ENCODE data around the gene DRD2. TPM values are rescaled to one million over a fixed set of nuclear protein-coding genes. Genes with fewer than 3 reads are reported as not detected.

The DRD2 gene
- total and polyA plus RNA-seq, 2 donors (not counting 3 experiments of a cell fraction or from before 2014, with no cell fraction given) = not detected

- Histone ChIP-seq H3K4me1 (ENCODE audit: control insufficient read depth, extremely low read depth, insufficient read depth, low read length) (no peaks in the 10 kb centered on the region), H2AFZ (ENCODE audit: low read depth, low read length) (no peak overlapping the region), H3K9me3 (replicated peaks; ENCODE audit: control insufficient read depth, insufficient read depth, low read length) (no peaks in the 10 kb centered on the region), H3K4me3 (replicated peaks in 1 of 3; ENCODE audit: insufficient read depth in 1 of 3, low read depth in 1 of 3, low read length in 3 of 3) (no peak overlapping the region), H3K27me3 (ENCODE audit: control insufficient read depth in 2 of 2, insufficient read depth in 2 of 2, low read length in 2 of 2) (no peaks in the 10 kb centered on the region), H3K9ac (replicated peaks; ENCODE audit: extremely low read depth, insufficient read depth, low read length) (no peak overlapping the region), H3K9me1 (replicated peaks; ENCODE audit: control insufficient read depth, extremely low read depth, insufficient read depth, low read length) (no peaks in the 10 kb centered on the region), H3K79me2 (ENCODE audit: control insufficient read depth, insufficient read depth, low read length) (no peaks in the 10 kb centered on the region), H3K4me2 (ENCODE audit: insufficient read depth, low read length) (no peak overlapping the region), H4K20me1 (replicated peaks; ENCODE audit: control insufficient read depth, extremely low read depth, insufficient read depth, low read length) (no peaks in the 10 kb centered on the region), H3K27ac (ENCODE audit: insufficient read depth, low read depth, low read length) (no peak overlapping the region), H3K36me3 (ENCODE audit: control insufficient read depth in 2 of 2, extremely low read depth in 1 of 2, insufficient read depth in 2 of 2, low read length in 2 of 2) (no peaks in the 10 kb centered on the region)
- BruUV-seq (replicated peaks) = no TSS peak
- DNase-seq (ENCODE audit: low read depth, low spot score) = no peak
- dilution Hi-C loops (cut with MboI; ENCODE audit: extremely low pct_ligation_motif_present, low sequenced_read_pairs) = no loop called here
- ChIA-PET CTCF (no interaction called here), POLR2A (no interaction called here)
- no peak for TF ChIP-seq FOS (IDR thresholded peaks at IDR 0.05; ENCODE audit: borderline replicate concordance, insufficient read depth, low read length)
- TF ChIP-seq POLR2A (IDR thresholded peaks at IDR 0.05; ENCODE audit: low read depth, low read length) = no peak
- no peak for TF ChIP-seq MYC (IDR thresholded peaks at IDR 0.05; ENCODE audit: low read depth, low read length)
- TF ChIP-seq POLR2AphosphoS5 (IDR thresholded peaks at IDR 0.05; ENCODE audit: insufficient read depth, low read depth, low read length) = no peak
- TF ChIP-seq GATA2 (IDR thresholded peaks at IDR 0.05; ENCODE audit: insufficient read depth, insufficient read length, low read depth, low read length) = no peak
- TF ChIP-seq JUN (IDR thresholded peaks at IDR 0.05; ENCODE audit: borderline replicate concordance, insufficient read depth, insufficient read length, low read depth) = no peak
- TF ChIP-seq CTCF (IDR thresholded peaks at IDR 0.05; ENCODE audit: extremely low read depth in 1 of 2, insufficient read depth in 1 of 2, low read depth in 1 of 2, low read length in 2 of 2) = no peak
- TF ChIP-seq EZH2 (IDR thresholded peaks at IDR 0.05; ENCODE audit: borderline replicate concordance, low read depth, low read length, severe bottlenecking) = no peak
- TF ChIP-seq MAX (IDR thresholded peaks at IDR 0.05; ENCODE audit: insufficient read depth, insufficient read length) = no peak
- FAIRE-seq = no peak
- intact Hi-C loops (cut with micrococcal nuclease) = no loop called here
Measured at GRCh38 chr11:113363996-113364641, 111.1 kb downstream of the DRD2 start.

Measured in endothelial cell of umbilical vein (primary cell).